Astrocyte of the spinal cord (primary cell): Measurements from ENCODE around the gene DGKH.

Source experiments
- DNase-seq: peaks from one replicate; pipeline ENCODE4 v3.0.0; 2011; ENCODE audit warnings: low read depth, low spot score
- H3K4me3 ChIP-seq: 2 replicates; pipeline ENCODE4 v1.5.1; 2011; ENCODE audit warnings: low read depth, mild to moderate bottlenecking, low read length, moderate library complexity
- in situ Hi-C: cut with HindIII; loops from 2 replicates; pipeline ENCODE4 v1.10.0; 2017; ENCODE audit warnings: low sequenced_read_pairs
- TF ChIP-seq, protein P1 (sequence below): IDR thresholded peaks from 2 replicates; pipeline ENCODE4 v1.5.1; 2012; ENCODE audit warnings: low read depth, mild to moderate bottlenecking, low read length, inconsistent platforms

DGKH gene

DNA sequence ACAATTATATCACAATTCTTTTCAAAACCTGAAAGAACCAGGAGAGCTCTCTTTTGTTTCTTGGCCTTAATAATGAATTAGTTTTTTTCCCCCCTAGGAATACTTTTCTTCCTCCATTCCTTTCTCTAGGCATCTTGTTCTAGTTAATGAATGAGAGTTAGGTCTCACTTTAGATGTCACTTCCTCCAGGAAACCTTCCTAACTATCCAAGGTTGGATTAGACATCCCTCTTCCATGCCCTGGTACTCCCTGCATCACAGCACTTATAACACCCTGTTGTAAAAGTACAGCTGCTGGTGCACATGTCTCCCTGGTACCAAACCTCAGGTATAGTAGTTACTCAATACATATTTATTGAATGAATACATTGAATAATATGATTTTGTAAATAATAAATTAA lies 21.2 kb upstream of the DGKH start:
- DNase-seq: no peak
- no peak overlapping the region for H3K4me3 ChIP-seq
- in situ Hi-C loops: no loop called here
- TF ChIP-seq, protein P1, sequence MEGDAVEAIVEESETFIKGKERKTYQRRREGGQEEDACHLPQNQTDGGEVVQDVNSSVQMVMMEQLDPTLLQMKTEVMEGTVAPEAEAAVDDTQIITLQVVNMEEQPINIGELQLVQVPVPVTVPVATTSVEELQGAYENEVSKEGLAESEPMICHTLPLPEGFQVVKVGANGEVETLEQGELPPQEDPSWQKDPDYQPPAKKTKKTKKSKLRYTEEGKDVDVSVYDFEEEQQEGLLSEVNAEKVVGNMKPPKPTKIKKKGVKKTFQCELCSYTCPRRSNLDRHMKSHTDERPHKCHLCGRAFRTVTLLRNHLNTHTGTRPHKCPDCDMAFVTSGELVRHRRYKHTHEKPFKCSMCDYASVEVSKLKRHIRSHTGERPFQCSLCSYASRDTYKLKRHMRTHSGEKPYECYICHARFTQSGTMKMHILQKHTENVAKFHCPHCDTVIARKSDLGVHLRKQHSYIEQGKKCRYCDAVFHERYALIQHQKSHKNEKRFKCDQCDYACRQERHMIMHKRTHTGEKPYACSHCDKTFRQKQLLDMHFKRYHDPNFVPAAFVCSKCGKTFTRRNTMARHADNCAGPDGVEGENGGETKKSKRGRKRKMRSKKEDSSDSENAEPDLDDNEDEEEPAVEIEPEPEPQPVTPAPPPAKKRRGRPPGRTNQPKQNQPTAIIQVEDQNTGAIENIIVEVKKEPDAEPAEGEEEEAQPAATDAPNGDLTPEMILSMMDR: no peak

DNA sequence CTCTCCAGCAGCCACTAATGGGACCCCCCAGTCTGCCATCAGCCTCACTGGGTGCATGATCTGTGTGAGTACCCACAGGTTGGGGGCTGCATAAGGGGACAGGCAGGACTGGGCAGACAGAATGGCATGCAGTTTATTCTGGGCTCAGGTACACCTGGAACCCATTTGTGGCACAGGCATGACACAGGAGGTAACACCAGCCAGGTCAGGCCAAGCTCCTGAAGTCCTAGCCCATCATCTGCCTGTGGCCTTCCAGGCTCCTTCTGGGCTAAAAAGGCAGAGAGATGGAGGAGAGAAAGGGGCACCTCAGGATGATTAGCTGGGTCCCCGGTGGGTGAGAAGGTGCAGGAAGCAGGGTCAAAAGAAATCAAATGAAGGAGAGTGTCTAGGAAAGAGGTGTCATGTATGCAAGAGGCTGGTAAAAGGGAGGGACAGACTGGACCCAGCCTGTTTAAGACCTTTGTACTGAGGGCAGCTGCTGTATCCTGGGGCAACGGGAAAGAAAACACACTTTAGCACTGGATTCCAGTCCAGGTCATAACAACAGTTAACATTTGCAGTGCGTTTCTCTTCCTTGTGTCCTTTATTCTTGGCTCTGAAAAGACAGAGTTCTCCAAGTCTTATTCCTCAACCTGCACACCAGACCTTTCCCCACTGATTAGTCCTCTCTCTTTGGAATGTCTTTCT lies 20.2 kb upstream of the DGKH start:
- no peak overlapping the region for H3K4me3 ChIP-seq
- DNase-seq: no peak
- in situ Hi-C loops: no loop called here
- TF ChIP-seq, protein P1: no peak

DNA sequence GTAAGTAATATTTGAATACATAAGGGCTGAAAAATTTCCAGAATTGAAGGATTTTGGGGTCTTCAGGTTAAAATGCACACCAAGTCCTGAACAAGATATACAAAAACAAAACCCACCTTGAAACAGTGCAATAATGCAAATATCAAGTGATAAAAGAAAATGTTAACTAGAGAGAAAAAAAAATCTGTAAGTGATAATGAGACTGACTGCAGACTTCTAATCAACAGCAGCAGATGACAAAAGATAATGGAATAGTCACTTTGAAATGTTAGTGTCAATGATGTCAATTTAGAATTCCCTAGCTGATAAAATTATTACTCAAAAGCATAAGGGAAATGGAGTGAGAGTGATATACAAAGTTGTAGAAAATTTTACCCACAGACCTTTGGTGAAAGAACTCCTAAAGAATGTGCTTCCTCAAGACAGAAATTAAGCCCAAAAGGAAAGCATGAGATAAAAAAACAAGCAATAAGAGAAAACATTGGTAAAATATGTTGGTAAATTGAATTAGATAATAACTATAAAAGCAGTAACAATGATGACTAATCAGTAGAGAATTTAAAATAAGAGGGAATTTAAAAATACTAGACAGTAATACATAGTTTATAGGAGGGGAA lies 12.4 kb upstream of the DGKH start:
- no peak for DNase-seq
- TF ChIP-seq, protein P1: no peak
- in situ Hi-C loops: no loop called here
- no peak overlapping the region for H3K4me3 ChIP-seq

DNA sequence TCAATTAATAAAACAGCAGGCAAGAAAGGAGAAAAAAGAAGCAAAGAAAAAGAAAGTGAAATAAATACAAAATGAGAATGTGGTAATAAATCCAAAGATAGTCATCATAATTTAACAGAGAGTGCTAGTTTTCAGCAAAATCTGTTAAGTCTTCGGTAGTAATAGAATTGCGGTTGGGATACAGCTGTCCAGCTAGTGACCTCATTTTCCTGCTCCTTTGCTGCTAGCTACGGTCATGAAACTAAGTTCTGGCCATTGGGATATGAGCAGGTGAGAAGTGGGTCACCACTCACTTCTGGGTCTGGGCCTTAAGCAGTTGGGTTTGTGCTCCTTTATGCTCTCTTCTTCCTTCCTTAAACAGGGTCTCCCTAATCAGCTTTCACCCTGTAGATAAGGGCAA lies 11.7 kb upstream of the DGKH start:
- in situ Hi-C loops: no loop called here
- H3K4me3 ChIP-seq: no peak overlapping the region
- TF ChIP-seq, protein P1: no peak
- no peak for DNase-seq

DNA sequence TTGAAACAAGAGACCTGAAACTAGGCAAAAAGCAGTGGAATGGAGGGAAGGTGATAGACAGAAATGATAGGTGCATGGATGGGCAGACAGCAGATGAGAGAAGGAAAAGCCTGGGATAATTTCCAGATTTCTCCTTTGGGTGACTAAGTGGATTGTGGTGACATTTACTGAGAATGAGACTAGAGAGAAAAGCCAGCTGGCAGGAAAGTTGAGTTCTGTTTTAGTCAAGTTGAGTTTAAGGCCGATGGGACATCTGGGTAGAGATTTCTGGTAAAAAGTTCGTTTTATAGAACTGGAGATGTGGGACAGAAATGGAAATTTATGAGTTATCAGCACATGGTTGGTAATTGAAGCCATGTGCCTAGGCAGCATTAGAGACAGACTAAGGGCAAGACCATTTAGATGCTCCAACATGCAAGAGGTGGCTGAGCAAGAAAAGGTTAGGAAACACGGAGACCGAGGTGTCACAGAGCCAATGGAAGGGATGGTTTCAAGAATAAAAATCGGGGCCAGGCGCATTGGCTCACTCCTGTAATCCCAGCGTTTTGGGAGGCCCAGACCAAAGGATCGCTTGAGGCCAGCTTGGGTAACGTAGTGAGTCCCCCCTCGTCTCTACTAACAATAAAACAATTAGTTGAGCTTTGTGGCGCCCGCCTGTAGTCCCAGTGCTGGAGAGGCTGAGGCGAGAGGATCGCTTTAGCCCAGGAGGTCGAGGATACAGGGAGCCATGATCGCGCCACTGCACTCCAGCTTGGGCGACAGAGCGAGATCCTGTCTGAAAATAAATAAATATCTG lies 9.6 kb upstream of the DGKH start:
- TF ChIP-seq, protein P1: no peak
- in situ Hi-C loops: no loop called here
- no peak for DNase-seq
- no peak overlapping the region for H3K4me3 ChIP-seq

DNA sequence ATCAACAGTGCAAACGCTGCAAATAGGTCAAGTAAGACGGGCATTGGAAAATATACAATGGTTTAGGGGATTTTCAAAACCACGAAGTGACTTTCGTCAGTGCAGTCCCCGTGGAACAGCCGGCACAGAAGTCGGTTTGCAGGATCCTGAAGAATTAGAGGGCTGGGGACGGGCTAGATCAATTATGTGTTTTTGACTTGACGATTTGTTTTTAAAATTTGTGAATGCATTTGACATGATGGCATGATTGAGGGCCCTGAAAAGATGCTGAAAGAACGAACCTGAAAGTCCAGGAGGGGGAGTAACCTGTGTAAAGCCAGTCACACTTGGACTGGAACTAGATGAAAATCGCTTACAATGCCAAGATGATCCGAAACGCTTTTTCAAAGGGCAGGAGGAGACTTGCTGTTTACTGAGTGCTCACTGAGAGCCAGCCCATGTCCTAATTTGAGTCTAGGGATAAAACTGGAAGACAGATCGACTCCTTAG lies 8.9 kb upstream of the DGKH start:
- in situ Hi-C loops: no loop called here
- no peak for DNase-seq
- TF ChIP-seq, protein P1: no peak
- peak overlapping the region; percentile 92 for H3K4me3 ChIP-seq
